VCaP (cell line): Measurements from ENCODE around the gene IL1RAP.
A peak's percentile ranks its signal among the peaks of the same experiment; 100 is the strongest.

Experiments used
- H3K27ac ChIP-seq: fragments of 450-650 bp; 2 replicates; pipeline ENCODE4 v1.5.1; 2017
- TF ChIP-seq, protein P1 (sequence below): fragments of 450-650 bp; conservative IDR thresholded peaks from 2 replicates; pipeline ENCODE4 v1.5.1; 2017; ENCODE audit warnings: mild to moderate bottlenecking, moderate library complexity

IL1RAP gene

DNA sequence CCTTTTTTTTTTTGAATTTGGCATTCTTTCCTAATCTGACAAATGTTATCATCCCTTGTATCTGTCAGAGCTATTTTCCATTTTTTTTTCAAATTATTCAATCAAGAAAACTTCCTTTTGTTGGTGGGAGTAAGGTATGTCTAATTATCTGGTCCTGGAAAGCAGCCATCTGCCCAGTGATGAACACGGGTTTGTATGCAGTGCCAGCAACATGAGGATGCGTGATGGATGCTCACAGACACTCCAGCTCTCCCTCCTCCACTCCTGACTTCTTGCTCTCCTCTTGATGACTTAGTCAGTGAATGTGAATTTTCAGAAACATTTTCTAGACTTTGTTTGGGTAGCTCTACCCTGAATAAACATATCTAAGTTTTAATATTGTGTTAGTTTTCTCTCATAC lies 79.2 kb downstream of the IL1RAP start:
- H3K27ac ChIP-seq: peak overlapping the region; percentile 96
- TF ChIP-seq, protein P1, sequence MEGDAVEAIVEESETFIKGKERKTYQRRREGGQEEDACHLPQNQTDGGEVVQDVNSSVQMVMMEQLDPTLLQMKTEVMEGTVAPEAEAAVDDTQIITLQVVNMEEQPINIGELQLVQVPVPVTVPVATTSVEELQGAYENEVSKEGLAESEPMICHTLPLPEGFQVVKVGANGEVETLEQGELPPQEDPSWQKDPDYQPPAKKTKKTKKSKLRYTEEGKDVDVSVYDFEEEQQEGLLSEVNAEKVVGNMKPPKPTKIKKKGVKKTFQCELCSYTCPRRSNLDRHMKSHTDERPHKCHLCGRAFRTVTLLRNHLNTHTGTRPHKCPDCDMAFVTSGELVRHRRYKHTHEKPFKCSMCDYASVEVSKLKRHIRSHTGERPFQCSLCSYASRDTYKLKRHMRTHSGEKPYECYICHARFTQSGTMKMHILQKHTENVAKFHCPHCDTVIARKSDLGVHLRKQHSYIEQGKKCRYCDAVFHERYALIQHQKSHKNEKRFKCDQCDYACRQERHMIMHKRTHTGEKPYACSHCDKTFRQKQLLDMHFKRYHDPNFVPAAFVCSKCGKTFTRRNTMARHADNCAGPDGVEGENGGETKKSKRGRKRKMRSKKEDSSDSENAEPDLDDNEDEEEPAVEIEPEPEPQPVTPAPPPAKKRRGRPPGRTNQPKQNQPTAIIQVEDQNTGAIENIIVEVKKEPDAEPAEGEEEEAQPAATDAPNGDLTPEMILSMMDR: no peak

DNA sequence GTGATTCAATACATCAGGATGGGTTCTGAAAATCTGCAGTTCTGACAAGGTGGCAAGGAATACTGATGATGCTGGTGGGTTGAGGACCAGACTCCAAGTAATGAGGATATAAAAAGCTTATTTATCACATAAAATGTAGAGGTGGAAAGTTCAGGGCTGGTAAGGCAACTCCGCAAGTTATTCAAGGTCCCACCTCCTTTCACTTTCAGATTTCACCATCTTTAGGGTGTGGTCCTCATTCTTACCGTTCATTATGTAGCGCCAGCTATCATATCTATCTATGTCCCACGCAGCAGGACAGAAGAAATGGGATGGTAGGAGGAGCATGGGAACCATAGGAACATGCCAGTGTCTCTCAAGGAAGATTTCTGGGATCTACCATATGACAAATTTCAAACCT lies 80.3 kb downstream of the IL1RAP start:
- TF ChIP-seq, protein P1: no peak
- no peak overlapping the region for H3K27ac ChIP-seq

DNA sequence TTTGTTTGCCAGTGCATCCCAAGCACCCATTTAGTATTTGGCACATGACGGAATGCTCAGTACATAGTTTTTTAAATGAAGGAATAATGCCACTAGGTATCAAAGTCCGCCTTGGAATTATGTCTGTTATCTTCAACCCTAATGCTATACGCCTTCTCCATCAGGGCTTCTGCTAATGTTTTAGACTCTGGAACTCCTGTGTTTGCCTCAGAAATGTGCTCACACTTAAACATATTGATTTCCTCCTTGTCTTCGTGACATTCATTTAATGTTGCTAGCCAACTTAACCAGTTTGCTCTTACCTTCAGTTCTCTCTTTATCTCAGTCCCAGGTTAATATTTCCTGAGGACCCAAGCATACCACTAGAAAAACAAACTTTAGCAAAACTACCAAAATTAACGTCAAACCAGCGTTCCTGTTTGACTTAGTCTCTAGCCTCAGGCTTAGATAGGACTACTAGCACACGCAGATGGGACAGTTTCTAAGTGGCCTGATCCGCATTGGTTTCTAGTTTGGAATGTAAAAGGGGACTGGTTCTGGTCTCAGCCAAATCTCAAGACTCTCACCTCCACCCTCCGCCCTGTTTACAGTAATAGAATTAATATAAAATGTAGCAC lies 81.4 kb downstream of the IL1RAP start:
- TF ChIP-seq, protein P1: no peak
- H3K27ac ChIP-seq: no peak overlapping the region

DNA sequence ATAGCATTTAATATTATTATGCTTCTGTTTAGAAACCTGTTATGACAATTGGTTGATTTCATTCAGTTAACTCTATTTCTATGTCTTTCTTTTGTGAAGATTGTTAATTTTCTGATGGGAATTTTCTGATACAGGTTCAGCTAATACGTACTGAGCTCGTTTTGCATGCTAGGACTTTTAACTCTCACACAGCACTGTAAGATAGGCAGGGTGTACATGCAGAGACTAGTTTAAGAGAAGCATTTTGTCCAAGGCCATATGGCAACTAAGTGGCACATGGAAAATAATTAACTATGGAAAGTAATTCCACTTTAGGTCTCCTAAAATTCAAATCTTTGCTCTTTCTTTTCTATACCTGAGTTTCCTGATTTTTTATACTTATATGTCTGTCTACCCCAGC lies 81.9 kb downstream of the IL1RAP start:
- no peak overlapping the region for H3K27ac ChIP-seq
- TF ChIP-seq, protein P1: no peak

DNA sequence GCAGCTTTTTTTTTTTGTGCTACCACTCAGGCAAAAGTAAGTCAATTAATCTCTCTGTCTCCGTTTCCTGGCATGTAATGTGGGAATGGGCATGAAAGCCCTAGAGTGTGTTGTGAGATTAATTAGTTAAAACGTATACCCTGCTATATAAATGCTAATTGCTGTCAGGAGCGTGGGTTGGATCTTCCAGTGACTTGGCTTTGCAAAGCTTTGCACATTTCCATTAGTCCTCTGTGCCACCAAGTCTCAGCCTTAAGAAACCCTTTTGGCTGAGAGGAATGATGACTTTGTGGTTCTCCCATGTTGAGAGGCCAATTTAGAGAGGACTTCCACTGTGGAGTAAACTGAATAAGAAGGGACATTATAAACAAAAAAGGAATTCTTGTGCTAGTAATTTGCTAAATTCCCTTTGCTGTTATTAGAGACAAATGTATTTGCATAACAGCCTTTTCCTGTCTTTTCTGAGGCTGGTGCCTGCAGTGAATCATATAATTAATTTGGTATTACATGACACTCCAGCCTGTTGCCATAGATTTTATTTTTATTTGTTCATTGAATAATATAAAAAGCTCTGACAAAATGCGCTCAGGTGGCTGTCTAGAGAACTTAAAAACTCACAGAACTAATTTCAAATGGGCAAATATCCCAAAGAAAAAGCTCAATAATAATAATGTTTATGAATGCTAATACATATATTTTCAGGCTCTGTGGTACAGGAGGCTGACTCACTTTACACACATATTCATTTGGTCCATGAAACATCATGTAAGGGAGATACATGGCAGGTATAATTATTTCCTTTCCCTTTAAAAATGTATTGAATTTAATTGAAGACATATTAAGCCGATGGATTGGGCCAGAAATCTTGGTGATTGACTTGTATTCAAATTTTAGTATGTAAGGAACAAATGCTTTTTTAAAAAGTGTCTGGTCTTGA lies 82.7 kb downstream of the IL1RAP start:
- no peak overlapping the region for H3K27ac ChIP-seq
- TF ChIP-seq, protein P1: no peak

DNA sequence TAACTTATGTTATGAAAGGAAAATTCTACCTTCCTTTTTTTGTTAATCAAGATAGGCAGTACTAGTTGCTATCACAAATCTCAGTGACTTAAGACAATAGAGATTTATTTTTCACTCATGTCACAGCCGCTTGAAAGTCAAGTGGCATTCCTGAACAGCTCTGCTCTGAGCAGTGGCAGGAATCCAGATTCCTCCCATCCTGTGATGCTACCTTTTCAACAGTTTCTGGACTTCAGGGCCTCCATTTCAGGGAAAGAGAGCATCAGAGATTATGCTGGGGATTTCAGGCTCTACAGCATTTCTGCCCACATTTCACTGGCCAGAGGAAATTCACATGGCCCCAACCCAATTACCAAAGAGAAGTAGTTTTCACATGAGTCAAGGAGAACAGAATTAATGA lies 83.4 kb downstream of the IL1RAP start:
- TF ChIP-seq, protein P1: no peak
- no peak overlapping the region for H3K27ac ChIP-seq

DNA sequence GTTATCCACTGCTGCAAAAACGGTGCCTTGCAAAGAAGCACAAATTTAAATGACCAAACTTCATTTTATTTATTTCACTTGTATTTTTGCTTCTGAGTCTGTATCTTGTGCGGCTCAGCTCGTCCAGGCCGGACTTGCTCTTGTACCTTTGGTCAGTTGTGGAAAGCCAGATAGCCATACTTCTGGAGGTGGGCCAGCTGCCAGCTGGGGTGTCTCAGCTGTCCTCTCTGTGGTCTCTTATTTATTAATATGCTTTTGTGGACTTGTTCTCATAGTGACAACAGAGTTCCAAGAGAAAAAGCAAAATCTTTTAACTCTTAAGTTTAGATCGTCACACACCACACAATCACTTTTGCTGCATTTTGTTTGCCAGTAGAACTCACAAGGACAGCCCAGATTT lies 87.7 kb downstream of the IL1RAP start:
- no peak overlapping the region for H3K27ac ChIP-seq
- TF ChIP-seq, protein P1: no peak
